ENCODE data around the gene AP3M1.
"Not testable (repeated sequence)": the region's sequence is repeated elsewhere in the genome, so short reads cannot be mapped to it uniquely, and the experiment has no call there.

Gene AP3M1

GRCh38 chr10:74163319-74164068 is 12.9 kb upstream of the AP3M1 start:
- no peak for DNase-seq (ENCODE audit: low read depth)

- DNase-seq (ENCODE audit: low read depth), result no peak
Observed at GRCh38 chr10:74160013-74160412, 9.4 kb upstream of the AP3M1 start.

GRCh38 chr10:74156919-74157289 is 6.3 kb upstream of the AP3M1 start:
- no peak for DNase-seq (ENCODE audit: low read depth)

- no peak for DNase-seq (ENCODE audit: low read depth)
Observed at GRCh38 chr10:74153676-74154075, 3.0 kb upstream of the AP3M1 start.

- no peak for DNase-seq (ENCODE audit: low read depth)
Observed at GRCh38 chr10:74153123-74153522, 2.5 kb upstream of the AP3M1 start.

GRCh38 chr10:74151879-74152722 is 1.5 kb upstream of the AP3M1 start:
- DNase-seq (ENCODE audit: low read depth), result no peak

GRCh38 chr10:74150990-74151878 is 606 bp upstream of the AP3M1 start, which contains the start of gene ADK:
TSS of gene ADK (plus strand) at chr10:74151221. CDS start at chr10:74151279, 58 bp downstream.
- peak; percentile 96 for DNase-seq (ENCODE audit: low read depth)

GRCh38 chr10:74146980-74147379 is 3.6 kb downstream of the AP3M1 start:
- not testable (repeated sequence) for DNase-seq (ENCODE audit: low read depth)

GRCh38 chr10:74145133-74145532 is 5.5 kb downstream of the AP3M1 start:
- peak; percentile 73 for DNase-seq (ENCODE audit: low read depth)

GRCh38 chr10:74140553-74140952 is 10.1 kb downstream of the AP3M1 start:
- DNase-seq (ENCODE audit: low read depth), result no peak

GRCh38 chr10:74139981-74140380 is 10.6 kb downstream of the AP3M1 start:
- DNase-seq (ENCODE audit: low read depth), result no peak

- DNase-seq (ENCODE audit: low read depth), result not testable (repeated sequence)
Observed at GRCh38 chr10:74138596-74138995, 12.0 kb downstream of the AP3M1 start.

- DNase-seq (ENCODE audit: low read depth), result no peak
Observed at GRCh38 chr10:74137992-74138391, 12.6 kb downstream of the AP3M1 start.

GRCh38 chr10:74135452-74135851 is 15.2 kb downstream of the AP3M1 start:
- DNase-seq (ENCODE audit: low read depth), result no peak

GRCh38 chr10:74133923-74134820 is 16.5 kb downstream of the AP3M1 start:
- DNase-seq (ENCODE audit: low read depth), result no peak

GRCh38 chr10:74123081-74123480 is 27.5 kb downstream of the AP3M1 start:
- DNase-seq (ENCODE audit: low read depth), result no peak

- no peak for DNase-seq (ENCODE audit: low read depth)
Observed at GRCh38 chr10:74122060-74122459, 28.6 kb downstream of the AP3M1 start.

GRCh38 chr10:74121368-74121767 is 29.3 kb downstream of the AP3M1 start:
- DNase-seq (ENCODE audit: low read depth), result no peak

GRCh38 chr10:74120911-74121310 is 29.7 kb downstream of the AP3M1 start:
- no peak for DNase-seq (ENCODE audit: low read depth)

- no peak for DNase-seq (ENCODE audit: low read depth)
Observed at GRCh38 chr10:74118804-74119203, 31.8 kb downstream of the AP3M1 start.

- DNase-seq (ENCODE audit: low read depth), result no peak
Observed at GRCh38 chr10:74117738-74118137, 32.9 kb downstream of the AP3M1 start.
